Measurements from ENCODE around the gene EFNA3. TPM values are rescaled to one million over a fixed set of nuclear protein-coding genes. Genes with fewer than 3 reads are reported as not detected.
A peak's percentile ranks its signal among the peaks of the same experiment; 100 is the strongest.

Gene EFNA3
- total RNA-seq, 1 donor from 2014 or later, result 9.0 TPM

GRCh38 chr1:155073377-155074242 is 5.0 kb upstream of the EFNA3 start:
- TF ChIP-seq, protein P1, sequence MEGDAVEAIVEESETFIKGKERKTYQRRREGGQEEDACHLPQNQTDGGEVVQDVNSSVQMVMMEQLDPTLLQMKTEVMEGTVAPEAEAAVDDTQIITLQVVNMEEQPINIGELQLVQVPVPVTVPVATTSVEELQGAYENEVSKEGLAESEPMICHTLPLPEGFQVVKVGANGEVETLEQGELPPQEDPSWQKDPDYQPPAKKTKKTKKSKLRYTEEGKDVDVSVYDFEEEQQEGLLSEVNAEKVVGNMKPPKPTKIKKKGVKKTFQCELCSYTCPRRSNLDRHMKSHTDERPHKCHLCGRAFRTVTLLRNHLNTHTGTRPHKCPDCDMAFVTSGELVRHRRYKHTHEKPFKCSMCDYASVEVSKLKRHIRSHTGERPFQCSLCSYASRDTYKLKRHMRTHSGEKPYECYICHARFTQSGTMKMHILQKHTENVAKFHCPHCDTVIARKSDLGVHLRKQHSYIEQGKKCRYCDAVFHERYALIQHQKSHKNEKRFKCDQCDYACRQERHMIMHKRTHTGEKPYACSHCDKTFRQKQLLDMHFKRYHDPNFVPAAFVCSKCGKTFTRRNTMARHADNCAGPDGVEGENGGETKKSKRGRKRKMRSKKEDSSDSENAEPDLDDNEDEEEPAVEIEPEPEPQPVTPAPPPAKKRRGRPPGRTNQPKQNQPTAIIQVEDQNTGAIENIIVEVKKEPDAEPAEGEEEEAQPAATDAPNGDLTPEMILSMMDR (IDR thresholded peaks at IDR 0.05; ENCODE audit: unreplicated experiment), result no peak
- DNase-seq (ENCODE audit: low spot score, unreplicated experiment), result no peak
- H3K27ac Mint-ChIP-seq, result no peak overlapping the region
- H3K4me1 Mint-ChIP-seq (ENCODE audit: low read depth), result peaks cover 23% of the 10 kb centered on the region
- no peaks in the 10 kb centered on the region for H3K9me3 Mint-ChIP-seq (ENCODE audit: low read depth)
- H3K4me3 Mint-ChIP-seq (ENCODE audit: low read depth), result no peak overlapping the region
- H3K27me3 Mint-ChIP-seq, result peaks cover 16% of the 10 kb centered on the region
- peaks cover 4% of the 10 kb centered on the region for H3K36me3 Mint-ChIP-seq (ENCODE audit: insufficient read depth)

DNA sequence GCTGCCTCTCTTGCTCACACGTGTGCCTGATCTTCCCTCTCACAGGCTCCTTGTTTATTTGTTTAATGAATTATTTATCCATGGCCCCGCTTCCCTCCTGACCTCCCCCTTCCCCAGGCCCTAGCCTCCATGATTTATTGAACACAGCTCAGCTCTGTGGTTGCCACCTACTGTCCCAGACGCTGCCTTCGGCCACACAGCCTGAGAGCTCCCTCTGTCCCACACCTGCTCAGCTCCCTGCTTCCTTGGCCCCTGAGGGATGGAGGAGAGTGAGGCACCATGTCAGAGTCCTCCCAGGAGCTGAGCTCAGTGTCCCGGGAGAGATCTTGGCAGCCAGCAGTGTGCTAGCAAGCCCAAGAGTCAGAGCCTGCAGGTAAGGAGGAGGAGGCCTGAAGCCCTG is 3.1 kb upstream of the EFNA3 start:
- H3K27ac Mint-ChIP-seq, result peak overlapping the region; percentile 88
- no peak for DNase-seq (ENCODE audit: low spot score, unreplicated experiment)
- H3K4me3 Mint-ChIP-seq (ENCODE audit: low read depth), result no peak overlapping the region
- H3K4me1 Mint-ChIP-seq (ENCODE audit: low read depth), result peaks cover 27% of the 10 kb centered on the region
- no peaks in the 10 kb centered on the region for H3K9me3 Mint-ChIP-seq (ENCODE audit: low read depth)
- H3K36me3 Mint-ChIP-seq (ENCODE audit: insufficient read depth), result no peaks in the 10 kb centered on the region
- H3K27me3 Mint-ChIP-seq, result peaks cover 23% of the 10 kb centered on the region
- TF ChIP-seq, protein P1 (IDR thresholded peaks at IDR 0.05; ENCODE audit: unreplicated experiment), result no peak

- H3K4me3 Mint-ChIP-seq (ENCODE audit: low read depth), result no peak overlapping the region
- TF ChIP-seq, protein P1 (IDR thresholded peaks at IDR 0.05; ENCODE audit: unreplicated experiment), result no peak
- H3K9me3 Mint-ChIP-seq (ENCODE audit: low read depth), result no peaks in the 10 kb centered on the region
- peaks cover 25% of the 10 kb centered on the region for H3K27me3 Mint-ChIP-seq
- peaks cover 29% of the 10 kb centered on the region for H3K4me1 Mint-ChIP-seq (ENCODE audit: low read depth)
- H3K36me3 Mint-ChIP-seq (ENCODE audit: insufficient read depth), result no peaks in the 10 kb centered on the region
- no peak for DNase-seq (ENCODE audit: low spot score, unreplicated experiment)
- no peak overlapping the region for H3K27ac Mint-ChIP-seq
These were observed 2.3 kb upstream of the EFNA3 start for GRCh38 chr1:155076371-155076770.

DNA sequence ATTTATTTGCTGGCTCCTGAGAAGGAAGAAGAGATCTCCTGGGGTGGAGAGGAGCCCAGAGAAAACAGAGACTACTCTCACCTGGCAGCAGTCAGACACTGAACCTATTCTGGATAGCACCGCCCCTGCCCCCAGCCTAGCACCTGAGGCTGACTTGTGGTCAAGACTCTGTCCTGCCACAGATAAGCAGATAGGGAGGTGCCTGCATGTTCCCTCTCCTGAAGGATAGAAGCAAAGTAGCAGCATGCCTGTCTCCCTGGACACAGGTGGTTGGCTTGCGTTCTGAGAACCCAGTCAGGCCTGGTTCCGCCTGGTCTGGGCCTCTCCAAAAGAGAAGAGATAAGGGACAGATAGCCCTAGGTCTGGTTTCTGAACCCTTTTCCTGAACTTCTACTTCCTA is 1.3 kb upstream of the EFNA3 start:
- DNase-seq (ENCODE audit: low spot score, unreplicated experiment), result no peak
- H3K27me3 Mint-ChIP-seq, result peaks cover 23% of the 10 kb centered on the region
- H3K4me1 Mint-ChIP-seq (ENCODE audit: low read depth), result peaks cover 25% of the 10 kb centered on the region
- no peaks in the 10 kb centered on the region for H3K36me3 Mint-ChIP-seq (ENCODE audit: insufficient read depth)
- TF ChIP-seq, protein P1 (IDR thresholded peaks at IDR 0.05; ENCODE audit: unreplicated experiment), result no peak
- no peak overlapping the region for H3K27ac Mint-ChIP-seq
- peak overlapping the region; percentile 51 for H3K4me3 Mint-ChIP-seq (ENCODE audit: low read depth)
- H3K9me3 Mint-ChIP-seq (ENCODE audit: low read depth), result no peaks in the 10 kb centered on the region

DNA sequence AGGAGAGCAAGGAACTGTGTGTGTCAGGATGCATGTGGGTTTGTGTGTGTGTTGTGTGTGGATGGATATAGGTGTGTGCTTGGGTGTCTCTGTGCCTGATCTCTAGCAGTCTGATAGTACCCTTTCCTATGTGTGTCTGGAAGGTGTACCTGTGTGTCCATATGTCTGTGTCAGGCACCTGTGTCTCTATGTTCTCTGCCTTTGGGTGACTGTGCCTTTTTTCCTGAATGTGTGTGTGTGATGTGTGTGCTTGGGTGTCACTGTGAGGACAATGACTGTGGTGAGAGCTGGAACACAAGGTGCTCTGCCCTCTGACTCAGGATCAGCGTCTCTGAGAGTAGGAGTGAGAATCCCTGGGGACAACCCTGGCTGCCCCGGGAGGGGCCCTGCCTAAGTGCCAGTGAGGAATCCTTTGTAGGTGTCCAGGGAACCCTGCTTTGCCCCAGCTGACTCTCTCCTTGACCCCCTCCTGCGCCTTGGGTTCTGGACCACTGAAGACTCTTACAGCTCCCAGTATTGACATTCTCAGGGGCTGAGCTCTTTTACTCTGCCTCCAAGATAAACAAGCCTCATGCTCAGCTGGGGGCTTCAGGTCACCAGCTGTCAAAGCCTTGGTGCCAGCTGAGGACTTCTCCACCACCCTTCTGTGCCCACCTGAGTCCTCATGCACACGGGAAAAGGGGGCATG is 735 bp upstream of the EFNA3 start:
- Mint-ChIP-seq H3K4me1 (ENCODE audit: low read depth) (peaks cover 28% of the 10 kb centered on the region), H3K4me3 (ENCODE audit: low read depth) (peak overlapping the region; percentile 83), H3K36me3 (ENCODE audit: insufficient read depth) (no peaks in the 10 kb centered on the region), H3K9me3 (ENCODE audit: low read depth) (no peaks in the 10 kb centered on the region), H3K27me3 (peaks cover 25% of the 10 kb centered on the region), H3K27ac (peak overlapping the region; percentile 5)
- no peak for DNase-seq (ENCODE audit: low spot score, unreplicated experiment)
- TF ChIP-seq, protein P1 (IDR thresholded peaks at IDR 0.05; ENCODE audit: unreplicated experiment), result no peak
